Left renal cortex interstitium (tissue), 4 donors: ENCODE measurements around the gene KRT6A. TPM values are rescaled to one million over a fixed set of nuclear protein-coding genes. Genes with fewer than 3 reads are reported as not detected.
"Not testable (repeated sequence)": the region's sequence is repeated elsewhere in the genome, so short reads cannot be mapped to it uniquely, and the experiment has no call there.

Experiments
- DNase-seq, 4 donors: peaks; one replicate each; pipeline ENCODE4 v3.0.0-alpha.2; 2013; ENCODE audit warnings: low read depth in 4 of 4, low spot score in 2 of 4, missing footprints in 1 of 4
- polyA plus RNA-seq, 4 donors: library from polyadenylated mRNA; unstranded; fragments of 120-200 nt; gene quantifications; one replicate each; pipeline ENCODE4 v1.2.1, GENCODE V29; 2013; ENCODE audit not compliant: insufficient read length in 4 of 4

The KRT6A gene
- polyA plus RNA-seq, 4 donors, result not detected

GRCh38 chr12:52474212-52474611 lies 18.8 kb downstream of the KRT6A start:
- DNase-seq, result no peak

DNA sequence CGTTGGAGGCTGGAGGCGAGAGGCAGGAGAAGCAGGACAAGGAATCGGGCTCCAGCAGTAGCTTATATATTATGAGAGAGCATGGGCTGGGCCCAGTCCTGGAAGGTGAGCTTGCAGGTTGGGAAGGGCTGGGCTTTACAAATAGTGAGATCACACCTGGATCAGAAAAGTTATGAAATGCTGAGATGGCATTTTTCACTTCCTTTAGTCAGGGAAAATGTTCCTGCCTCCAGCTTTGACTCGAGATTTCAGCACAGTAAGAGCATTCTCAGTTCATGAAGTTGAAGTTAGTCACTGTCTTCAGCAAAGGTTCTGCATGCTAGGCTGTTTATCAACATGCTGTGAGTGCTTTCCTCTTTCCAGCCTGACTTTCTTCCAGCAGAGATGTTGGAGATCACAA lies 19.3 kb downstream of the KRT6A start, which contains the start of gene KRT6C:
Gene KRT6C (minus strand): TSS at position 38 of the 400 bp plus-strand sequence. CDS start 68 bp downstream, outside the sequence.
- no peak for DNase-seq

GRCh38 chr12:52469853-52470252 lies 23.2 kb downstream of the KRT6A start:
- no peak for DNase-seq

DNA sequence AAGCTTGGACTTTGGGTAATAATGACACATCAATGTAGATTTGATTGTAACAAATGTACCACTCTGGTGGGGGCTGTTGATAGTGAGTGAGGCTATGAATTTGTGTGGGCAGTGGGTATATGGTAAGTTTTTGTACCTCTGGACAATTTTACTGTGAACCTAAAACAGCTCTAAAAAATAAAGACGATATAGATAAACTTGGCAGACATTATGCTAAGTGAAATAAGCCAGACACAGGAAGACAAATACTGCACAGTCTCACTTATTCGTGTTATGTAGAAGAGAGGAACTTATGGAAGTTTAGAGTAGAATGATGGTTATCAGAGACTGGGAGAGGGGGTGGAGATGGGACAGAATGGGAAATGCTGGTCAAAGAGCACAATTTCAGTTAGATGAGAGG lies 28.2 kb downstream of the KRT6A start:
- DNase-seq, result no peak

DNA sequence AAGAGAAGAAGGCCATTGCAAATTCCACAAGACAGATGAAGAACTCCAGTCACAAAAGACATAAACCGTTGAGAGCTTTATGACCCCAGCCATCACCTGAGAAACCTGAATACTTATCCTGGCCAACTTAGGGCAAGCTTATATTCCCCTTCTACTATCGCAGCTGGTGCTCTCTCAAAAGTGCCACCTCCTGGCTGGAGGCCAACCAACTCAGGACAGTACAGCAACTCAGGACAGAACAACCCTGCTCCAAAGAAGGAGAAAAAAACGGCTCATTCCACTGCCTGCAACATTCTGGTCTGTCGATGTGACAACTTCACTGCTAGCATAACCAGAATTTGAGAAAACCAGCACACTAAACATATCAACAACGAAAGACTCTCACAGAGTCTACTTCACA lies 31.4 kb downstream of the KRT6A start:
- DNase-seq, result no peak

- no peak for DNase-seq
These were observed 34.2 kb downstream of the KRT6A start for GRCh38 chr12:52458861-52459260.

GRCh38 chr12:52455821-52456220 lies 37.2 kb downstream of the KRT6A start:
- no peak for DNase-seq

DNA sequence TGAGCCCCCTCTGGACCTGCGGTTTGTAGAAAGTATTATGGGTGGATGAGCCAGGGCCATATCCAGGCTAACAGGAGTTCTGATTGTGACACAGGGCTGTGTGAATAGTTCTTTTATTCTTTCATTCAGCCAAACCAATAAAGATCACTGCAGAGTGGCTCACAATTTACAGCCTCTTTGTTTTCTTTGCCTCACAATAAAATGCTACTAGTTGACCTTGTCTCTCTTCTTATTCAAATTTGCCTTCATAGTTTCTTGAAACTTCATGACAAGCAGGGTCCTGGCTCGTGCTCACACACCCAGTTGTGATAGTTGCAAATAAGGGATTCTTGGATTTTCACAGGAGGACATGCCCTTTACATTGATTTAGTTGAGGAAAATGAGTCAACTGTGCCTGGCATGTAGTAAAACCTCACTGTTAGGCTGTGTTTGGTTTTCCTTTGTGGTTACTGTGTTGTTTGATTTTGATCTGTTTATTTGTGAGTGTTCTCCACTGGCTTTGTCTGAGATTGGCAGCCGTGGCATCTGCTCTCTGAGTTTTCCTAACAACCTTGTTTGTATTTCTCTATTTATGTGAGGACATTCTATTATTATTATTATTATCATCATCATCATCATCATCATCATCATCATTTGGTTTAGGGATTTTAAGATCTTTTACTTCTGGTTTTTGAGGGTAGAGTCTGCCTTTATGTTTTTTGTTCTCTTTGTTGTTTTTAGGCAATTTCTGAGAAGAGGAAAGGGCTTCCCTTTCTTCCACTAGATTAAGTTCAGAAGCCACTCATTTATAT lies 38.5 kb downstream of the KRT6A start:
- DNase-seq, result no peak

GRCh38 chr12:52452101-52452500 lies 41.0 kb downstream of the KRT6A start, which contains the start of gene KRT6B:
KRT6B (minus strand) TSS chr12:52452146; CDS start chr12:52452078, 68 bp downstream.
- DNase-seq, result no peak

DNA sequence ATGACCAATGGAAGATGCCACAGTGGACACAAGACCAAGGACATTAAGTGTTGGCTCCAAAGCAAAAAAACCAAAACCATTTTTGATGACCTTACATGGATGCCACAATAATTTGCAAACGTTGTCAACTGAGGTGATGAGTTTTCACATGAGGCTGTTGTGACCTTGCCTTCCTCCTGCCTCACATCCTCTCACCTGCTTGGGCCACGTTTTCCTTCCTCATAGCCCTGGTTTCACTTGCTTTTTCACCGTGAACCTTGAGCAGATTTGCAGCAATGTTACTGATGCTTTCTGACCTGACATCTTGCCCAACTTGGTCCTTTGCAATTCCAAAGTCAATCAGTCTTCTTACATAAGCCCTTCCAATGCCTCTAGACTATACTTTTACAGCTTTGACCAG lies 44.8 kb downstream of the KRT6A start:
- no peak for DNase-seq

DNA sequence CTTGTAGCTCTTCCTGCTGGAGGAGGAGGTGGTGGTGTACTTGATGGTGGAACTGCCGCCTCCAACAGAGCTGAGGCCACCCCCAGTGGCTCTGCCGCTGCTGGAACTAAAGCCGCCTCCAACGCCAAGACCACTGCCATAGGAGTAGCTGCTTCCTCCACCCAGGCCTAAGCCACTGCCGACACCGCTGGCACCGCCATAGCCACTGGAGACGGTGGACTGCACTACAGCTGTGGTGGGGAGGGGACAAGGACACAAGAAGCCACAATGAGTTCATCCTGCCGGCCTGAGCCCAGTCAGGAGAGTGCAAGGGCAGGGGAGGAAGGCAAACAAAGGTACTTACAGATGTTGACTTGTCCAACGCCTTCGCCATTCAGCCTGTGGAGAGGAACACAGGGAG lies 45.9 kb downstream of the KRT6A start:
- DNase-seq, result not testable (repeated sequence)

GRCh38 chr12:52446367-52447045 lies 46.6 kb downstream of the KRT6A start:
- no peak for DNase-seq

GRCh38 chr12:52445876-52446275 lies 47.2 kb downstream of the KRT6A start:
- DNase-seq, result no peak

GRCh38 chr12:52444647-52445595 lies 48.1 kb downstream of the KRT6A start:
- no peak for DNase-seq

- no peak for DNase-seq
These were observed 49.1 kb downstream of the KRT6A start for GRCh38 chr12:52443966-52444365.

DNA sequence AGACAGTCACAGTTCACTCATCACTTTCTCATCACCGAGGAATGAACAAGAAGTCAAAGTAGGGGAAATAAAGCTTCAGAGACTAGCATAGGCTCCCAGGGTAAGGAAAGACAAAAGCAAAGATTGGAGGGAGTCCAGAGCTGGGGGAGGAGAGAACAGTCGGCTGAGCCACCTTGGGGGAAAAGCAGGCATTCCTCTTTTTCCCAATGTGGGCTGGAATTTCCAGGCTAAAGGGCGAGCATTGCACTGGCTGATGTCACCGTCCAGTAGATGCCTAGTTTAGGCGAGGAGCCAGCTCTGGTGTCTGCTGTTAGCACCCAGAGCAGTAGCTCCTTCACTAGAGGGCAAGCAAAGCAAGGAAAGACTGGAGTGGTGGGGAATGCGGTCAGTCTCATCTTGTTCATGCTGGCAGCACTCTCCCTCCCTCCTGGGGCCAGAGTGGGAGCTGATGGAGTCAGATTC lies 50.4 kb downstream of the KRT6A start:
- DNase-seq, result no peak

GRCh38 chr12:52441320-52441911 lies 51.6 kb downstream of the KRT6A start:
- no peak for DNase-seq

DNA sequence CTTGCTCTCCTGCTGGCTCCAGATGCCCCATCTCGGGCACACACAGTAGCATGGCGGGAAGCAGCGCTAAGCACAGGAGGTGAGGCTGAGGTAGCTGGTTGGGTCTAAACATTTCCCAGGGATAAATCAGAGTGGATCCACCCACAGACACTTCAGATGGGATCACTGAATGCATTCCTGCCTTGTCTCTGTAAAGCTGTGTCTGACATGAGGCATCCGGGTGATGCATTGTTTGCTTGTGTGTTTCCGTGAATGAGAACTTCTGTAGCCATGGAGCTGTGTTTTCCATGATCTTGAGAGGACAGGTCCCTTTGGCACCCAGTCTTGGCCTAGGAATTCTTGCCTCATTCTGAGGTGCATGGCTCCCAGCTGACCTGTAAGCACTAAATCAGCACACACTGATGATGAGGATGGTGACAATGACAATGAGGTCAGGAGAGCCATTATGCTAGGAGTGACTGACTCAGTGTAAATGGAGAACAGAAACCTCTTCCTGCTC lies 52.2 kb downstream of the KRT6A start:
- no peak for DNase-seq

- no peak for DNase-seq
These were observed 53.2 kb downstream of the KRT6A start for GRCh38 chr12:52439845-52440244.

- no peak for DNase-seq
These were observed 53.6 kb downstream of the KRT6A start for GRCh38 chr12:52439420-52439819.
